Keratinocyte (primary cell): ENCODE data around the gene JPT2. TPM values are rescaled to one million over a fixed set of nuclear protein-coding genes. Genes with fewer than 3 reads are reported as not detected.

Experiments used
- DNase-seq: peaks from one replicate; pipeline ENCODE4 v3.0.0-alpha.2; 2011; ENCODE audit warnings: low read depth, missing footprints, low spot score
- FAIRE-seq: peaks from 2 replicates; lab custom pipeline; 2011; peaks lifted over from hg19 to GRCh38; lab: Jason Lieb, UNC
- H2AFZ ChIP-seq: 2 replicates; pipeline ENCODE4 v1.6.0; 2012; ENCODE audit warnings: low read length, control low read depth, inconsistent platforms; ENCODE audit not compliant: control insufficient read depth
- H3K27ac ChIP-seq: 2 replicates; pipeline ENCODE4 v1.5.1; 2011; ENCODE audit warnings: low read length; ENCODE audit not compliant: control insufficient read depth, insufficient read depth
- H3K27me3 ChIP-seq: 3 replicates; pipeline ENCODE4 v1.6.0; 2011; ENCODE audit warnings: low read length; ENCODE audit not compliant: control insufficient read depth, insufficient read depth; ENCODE audit errors: extremely low read depth
- H3K36me3 ChIP-seq, 2 experiments: 2 replicates in 1 of 2; 3 replicates in 1 of 2; pipeline ENCODE4 v1.5.1; 2011; ENCODE audit warnings: low read length in 2 of 2, mild to moderate bottlenecking in 1 of 2; ENCODE audit not compliant: control insufficient read depth in 2 of 2, insufficient read depth in 2 of 2; ENCODE audit errors: extremely low read depth in 1 of 2
- H3K4me1 ChIP-seq: 3 replicates; pipeline ENCODE4 v1.5.1; 2011; ENCODE audit warnings: low read length; ENCODE audit not compliant: control insufficient read depth, insufficient read depth; ENCODE audit errors: extremely low read depth
- H3K4me2 ChIP-seq: 3 replicates; pipeline ENCODE4 v1.6.0; 2011; ENCODE audit warnings: low read depth, low read length; ENCODE audit not compliant: control insufficient read depth, insufficient read depth; ENCODE audit errors: extremely low read depth
- H3K4me3 ChIP-seq, 3 experiments: fragments of 200-600 bp in 1 of 3; sonication (generic) in 1 of 3; 2 replicates in 2 of 3; 3 replicates in 1 of 3; pipeline ENCODE4 v1.5.1; 2011 to 2016; ENCODE audit warnings: low read length in 3 of 3, mild to moderate bottlenecking in 3 of 3, control low read depth in 2 of 3, inconsistent platforms in 1 of 3, low read depth in 1 of 3, mixed read lengths in 1 of 3, mixed run types in 1 of 3, moderate library complexity in 1 of 3; ENCODE audit not compliant: control insufficient read depth in 2 of 3, insufficient read depth in 2 of 3; ENCODE audit errors: extremely low read depth in 1 of 3
- H3K79me2 ChIP-seq: 2 replicates; pipeline ENCODE4 v1.6.0; 2012; ENCODE audit warnings: low read length; ENCODE audit not compliant: control insufficient read depth, insufficient read depth
- H3K9ac ChIP-seq: 3 replicates; pipeline ENCODE4 v1.6.0; 2011; ENCODE audit warnings: low read length; ENCODE audit not compliant: control insufficient read depth, insufficient read depth; ENCODE audit errors: extremely low read depth
- H3K9me1 ChIP-seq: 3 replicates; pipeline ENCODE4 v1.6.0; 2011; ENCODE audit warnings: low read length; ENCODE audit not compliant: control insufficient read depth, insufficient read depth; ENCODE audit errors: extremely low read depth
- H3K9me3 ChIP-seq: 2 replicates; pipeline ENCODE4 v1.5.1; 2012; ENCODE audit warnings: low read depth, low read length; ENCODE audit not compliant: control insufficient read depth
- H4K20me1 ChIP-seq: 3 replicates; pipeline ENCODE4 v1.6.0; 2011; ENCODE audit warnings: low read length; ENCODE audit not compliant: control insufficient read depth, insufficient read depth; ENCODE audit errors: extremely low read depth
- CTCF ChIP-seq, 3 experiments: IDR thresholded peaks in 1 of 3; conservative IDR thresholded peaks in 1 of 3; optimal IDR thresholded peaks in 1 of 3; 2 replicates in 2 of 3; 3 replicates in 1 of 3; pipeline versions ENCODE3 to v1.5.1; 2011; ENCODE audit warnings: low read length in 3 of 3, mild to moderate bottlenecking in 3 of 3, moderate library complexity in 2 of 3, control low read depth in 1 of 3, inconsistent platforms in 1 of 3; ENCODE audit not compliant: insufficient read depth in 2 of 3; ENCODE audit errors: extremely low read depth in 1 of 3
- EZH2 ChIP-seq: IDR thresholded peaks from one replicate; pipeline ENCODE4 v1.6.1; 2012; ENCODE audit warnings: inconsistent platforms, mild to moderate bottlenecking, low read length, moderate library complexity
- dilution Hi-C: fragments of 300-500 bp; cut with MboI; formaldehyde crosslinking; loops from one replicate; pipeline ENCODE4 v1.7.0; 2020; ENCODE audit warnings: low sequenced_read_pairs; ENCODE audit not compliant: extremely low pct_ligation_motif_present
- polyA plus RNA-seq, 5 experiments: library from polyadenylated mRNA; depleted of rRNA in 3 of 5; stranded (reverse) in 3 of 5; stranded (forward) in 1 of 5; unstranded in 1 of 5; fragments of >200 nt; gene quantifications; 1 replicate in 1 of 5; 2 replicates in 3 of 5; 3 replicates in 1 of 5; pipeline versions ENCODE4 v1.2.1 to v1.2.3, GENCODE V29; 2011 to 2012; ENCODE audit warnings: missing spikeins in 2 of 5, low read depth in 1 of 5, low replicate concordance in 1 of 5

The JPT2 gene
- polyA plus RNA-seq, 1 donor (not counting 4 experiments of a cell fraction or from before 2014, with no cell fraction given) = 166 TPM

DNA sequence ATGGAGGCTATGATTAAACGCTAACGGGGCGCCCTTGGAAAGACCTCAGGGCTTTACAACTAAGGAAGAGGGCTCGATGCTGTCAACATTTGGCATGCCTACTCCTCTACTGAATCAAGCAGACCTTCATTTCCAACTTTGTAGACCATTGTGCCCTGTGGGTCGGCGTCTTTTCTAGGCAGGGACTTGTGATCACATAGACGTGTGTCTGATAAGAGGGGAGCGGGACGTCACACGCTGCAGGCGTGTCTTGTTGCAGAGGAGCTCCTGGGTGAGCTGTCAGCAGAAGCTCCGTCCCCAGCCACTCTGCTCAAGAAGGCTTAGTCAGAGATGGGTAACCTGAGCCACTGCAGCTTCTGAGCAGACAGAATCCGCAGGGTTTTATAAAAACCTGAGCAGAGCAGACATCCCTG lies 30.7 kb downstream of the JPT2 start:
- dilution Hi-C loops = no loop called here
- H3K79me2 ChIP-seq = peaks cover 66% of the 10 kb centered on the region
- TF ChIP-seq EZH2 (no peak), CTCF (optimal IDR thresholded peaks at IDR 0.05 in 1 of 3, IDR thresholded peaks at IDR 0.05 in 1 of 3, conservative IDR thresholded peaks at IDR 0.05 in 1 of 3; ENCODE audit: extremely low read depth in 1 of 3, insufficient read depth in 2 of 3, low read length in 3 of 3) (no peak)

DNA sequence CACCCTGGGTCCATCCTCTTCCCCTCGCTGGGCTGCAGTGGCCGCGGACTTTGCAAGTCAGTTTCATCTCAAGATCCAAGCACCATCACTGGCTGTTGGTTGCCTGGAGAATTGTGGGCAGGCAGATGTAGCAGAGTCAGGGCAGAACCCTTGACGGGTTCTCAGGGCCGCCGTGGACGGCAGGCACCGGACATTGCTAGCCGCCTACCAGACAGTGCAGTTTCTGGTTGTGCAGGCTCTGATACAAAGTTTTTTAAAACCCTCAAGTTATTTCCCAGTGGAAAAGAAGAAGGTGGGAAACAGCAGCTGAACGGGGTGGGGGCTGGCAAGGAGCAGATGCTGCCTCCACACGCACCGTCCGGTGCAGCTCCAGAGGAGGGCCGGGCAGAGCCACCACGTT lies 31.3 kb downstream of the JPT2 start:
- peaks cover 18% of the 10 kb centered on the region for H3K4me1 ChIP-seq
- no peak overlapping the region for H3K4me2 ChIP-seq
- H3K4me3 ChIP-seq = no peak overlapping the region
- FAIRE-seq (no peak), DNase-seq (no peak)
- dilution Hi-C loops = no loop called here
- peaks cover 0 to 6% of the 10 kb centered on the region in 2 experiments for H3K36me3 ChIP-seq
- peaks cover 2% of the 10 kb centered on the region for H3K9me1 ChIP-seq
- no peaks in the 10 kb centered on the region for H4K20me1 ChIP-seq
- H3K27ac ChIP-seq = no peak overlapping the region
- H3K27me3 ChIP-seq = no peaks in the 10 kb centered on the region
- no peak for TF ChIP-seq CTCF (optimal IDR thresholded peaks at IDR 0.05 in 1 of 3, IDR thresholded peaks at IDR 0.05 in 1 of 3, conservative IDR thresholded peaks at IDR 0.05 in 1 of 3; ENCODE audit: extremely low read depth in 1 of 3, insufficient read depth in 2 of 3, low read length in 3 of 3)
- no peak for TF ChIP-seq EZH2
- no peak overlapping the region for H2AFZ ChIP-seq
- no peak overlapping the region for H3K9ac ChIP-seq
- H3K9me3 ChIP-seq = no peaks in the 10 kb centered on the region
- peaks cover 71% of the 10 kb centered on the region for H3K79me2 ChIP-seq

More for the DNA sequence above, 30.7 kb downstream of the JPT2 start:
- Histone ChIP-seq H3K36me3 (peaks cover 0 to 4% of the 10 kb centered on the region in 2 experiments), H3K27me3 (no peaks in the 10 kb centered on the region), H3K4me1 (peaks cover 18% of the 10 kb centered on the region), H3K9me3 (no peaks in the 10 kb centered on the region), H3K9me1 (peaks cover 2% of the 10 kb centered on the region), H3K27ac (no peak overlapping the region), H4K20me1 (no peaks in the 10 kb centered on the region), H3K4me2 (no peak overlapping the region), H2AFZ (no peak overlapping the region), H3K4me3 (no peak overlapping the region), H3K9ac (no peak overlapping the region)
- DNase-seq = no peak
- FAIRE-seq = no peak
